Measurements from ENCODE around the gene ATP2C2.

Gene ATP2C2

DNA sequence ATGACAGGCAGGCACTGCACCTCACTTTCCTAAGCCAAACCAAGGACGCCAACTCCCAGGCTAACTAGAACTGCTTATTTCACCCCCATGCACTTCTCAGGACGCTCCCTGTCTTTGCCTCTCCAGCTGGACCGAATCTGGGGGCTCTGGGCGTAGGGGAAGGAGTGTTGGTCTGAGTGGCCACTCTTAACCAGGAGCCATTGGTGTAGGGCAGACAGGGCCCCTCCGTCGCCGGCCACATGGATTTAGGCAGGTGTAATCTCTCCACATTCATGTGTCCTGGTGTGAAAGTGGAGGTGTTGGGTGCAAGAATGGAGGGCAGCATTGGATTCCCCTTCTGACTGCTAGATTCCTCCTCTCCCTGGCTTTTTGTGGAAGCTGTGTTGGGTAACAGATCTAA lies 9.8 kb downstream of the ATP2C2 start:
- no peak for ATAC-seq
- TF ChIP-seq, protein P1, sequence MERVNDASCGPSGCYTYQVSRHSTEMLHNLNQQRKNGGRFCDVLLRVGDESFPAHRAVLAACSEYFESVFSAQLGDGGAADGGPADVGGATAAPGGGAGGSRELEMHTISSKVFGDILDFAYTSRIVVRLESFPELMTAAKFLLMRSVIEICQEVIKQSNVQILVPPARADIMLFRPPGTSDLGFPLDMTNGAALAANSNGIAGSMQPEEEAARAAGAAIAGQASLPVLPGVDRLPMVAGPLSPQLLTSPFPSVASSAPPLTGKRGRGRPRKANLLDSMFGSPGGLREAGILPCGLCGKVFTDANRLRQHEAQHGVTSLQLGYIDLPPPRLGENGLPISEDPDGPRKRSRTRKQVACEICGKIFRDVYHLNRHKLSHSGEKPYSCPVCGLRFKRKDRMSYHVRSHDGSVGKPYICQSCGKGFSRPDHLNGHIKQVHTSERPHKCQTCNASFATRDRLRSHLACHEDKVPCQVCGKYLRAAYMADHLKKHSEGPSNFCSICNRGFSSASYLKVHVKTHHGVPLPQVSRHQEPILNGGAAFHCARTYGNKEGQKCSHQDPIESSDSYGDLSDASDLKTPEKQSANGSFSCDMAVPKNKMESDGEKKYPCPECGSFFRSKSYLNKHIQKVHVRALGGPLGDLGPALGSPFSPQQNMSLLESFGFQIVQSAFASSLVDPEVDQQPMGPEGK (CRISPR knock-in tag; IDR thresholded peaks at IDR 0.05; ENCODE audit: borderline replicate concordance), result no peak
- TF ChIP-seq ZC3H10 (CRISPR knock-in tag; IDR thresholded peaks at IDR 0.05) (no peak), ESRRG (CRISPR knock-in tag; IDR thresholded peaks at IDR 0.05) (no peak), TCF4 (CRISPR knock-in tag; IDR thresholded peaks at IDR 0.05; ENCODE audit: borderline replicate concordance) (no peak), ZFP3 (CRISPR knock-in tag; IDR thresholded peaks at IDR 0.05) (no peak), GLIS3 (CRISPR knock-in tag; IDR thresholded peaks at IDR 0.05) (no peak), TOX (CRISPR knock-in tag; IDR thresholded peaks at IDR 0.05; ENCODE audit: borderline replicate concordance) (no peak), ZFP30 (CRISPR knock-in tag; IDR thresholded peaks at IDR 0.05) (no peak)
- TF ChIP-seq, protein P2, sequence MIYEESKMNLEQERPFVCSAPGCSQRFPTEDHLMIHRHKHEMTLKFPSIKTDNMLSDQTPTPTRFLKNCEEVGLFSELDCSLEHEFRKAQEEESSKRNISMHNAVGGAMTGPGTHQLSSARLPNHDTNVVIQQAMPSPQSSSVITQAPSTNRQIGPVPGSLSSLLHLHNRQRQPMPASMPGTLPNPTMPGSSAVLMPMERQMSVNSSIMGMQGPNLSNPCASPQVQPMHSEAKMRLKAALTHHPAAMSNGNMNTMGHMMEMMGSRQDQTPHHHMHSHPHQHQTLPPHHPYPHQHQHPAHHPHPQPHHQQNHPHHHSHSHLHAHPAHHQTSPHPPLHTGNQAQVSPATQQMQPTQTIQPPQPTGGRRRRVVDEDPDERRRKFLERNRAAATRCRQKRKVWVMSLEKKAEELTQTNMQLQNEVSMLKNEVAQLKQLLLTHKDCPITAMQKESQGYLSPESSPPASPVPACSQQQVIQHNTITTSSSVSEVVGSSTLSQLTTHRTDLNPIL (CRISPR knock-in tag; IDR thresholded peaks at IDR 0.05; ENCODE audit: low read depth), result no peak
- TF ChIP-seq, protein P3, sequence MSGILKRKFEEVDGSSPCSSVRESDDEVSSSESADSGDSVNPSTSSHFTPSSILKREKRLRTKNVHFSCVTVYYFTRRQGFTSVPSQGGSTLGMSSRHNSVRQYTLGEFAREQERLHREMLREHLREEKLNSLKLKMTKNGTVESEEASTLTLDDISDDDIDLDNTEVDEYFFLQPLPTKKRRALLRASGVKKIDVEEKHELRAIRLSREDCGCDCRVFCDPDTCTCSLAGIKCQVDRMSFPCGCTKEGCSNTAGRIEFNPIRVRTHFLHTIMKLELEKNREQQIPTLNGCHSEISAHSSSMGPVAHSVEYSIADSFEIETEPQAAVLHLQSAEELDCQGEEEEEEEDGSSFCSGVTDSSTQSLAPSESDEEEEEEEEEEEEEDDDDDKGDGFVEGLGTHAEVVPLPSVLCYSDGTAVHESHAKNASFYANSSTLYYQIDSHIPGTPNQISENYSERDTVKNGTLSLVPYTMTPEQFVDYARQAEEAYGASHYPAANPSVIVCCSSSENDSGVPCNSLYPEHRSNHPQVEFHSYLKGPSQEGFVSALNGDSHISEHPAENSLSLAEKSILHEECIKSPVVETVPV (CRISPR knock-in tag; IDR thresholded peaks at IDR 0.05), result no peak

DNA sequence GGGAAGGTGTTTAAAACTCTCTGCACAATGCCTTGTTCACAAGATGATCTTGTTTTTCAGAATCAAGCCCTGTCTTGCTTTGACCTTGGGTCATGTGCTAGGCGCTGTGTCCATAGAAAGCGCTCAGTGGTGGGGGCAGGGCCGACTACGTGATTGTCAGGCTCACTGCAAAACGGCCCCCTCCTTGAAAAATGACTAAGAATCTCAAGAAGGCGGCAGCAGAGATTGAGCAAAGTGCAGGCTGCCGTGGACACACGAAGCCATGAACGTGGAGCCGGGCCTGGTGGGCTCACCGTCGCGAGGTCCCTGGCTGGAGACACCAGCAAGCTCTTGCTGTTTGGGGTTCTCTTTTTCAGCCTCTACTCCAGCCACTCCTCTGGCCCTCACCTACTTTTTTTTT lies 10.2 kb downstream of the ATP2C2 start:
- TF ChIP-seq ZFP30 (CRISPR knock-in tag; IDR thresholded peaks at IDR 0.05) (no peak), TCF4 (CRISPR knock-in tag; IDR thresholded peaks at IDR 0.05; ENCODE audit: borderline replicate concordance) (no peak)
- no peak for ATAC-seq

DNA sequence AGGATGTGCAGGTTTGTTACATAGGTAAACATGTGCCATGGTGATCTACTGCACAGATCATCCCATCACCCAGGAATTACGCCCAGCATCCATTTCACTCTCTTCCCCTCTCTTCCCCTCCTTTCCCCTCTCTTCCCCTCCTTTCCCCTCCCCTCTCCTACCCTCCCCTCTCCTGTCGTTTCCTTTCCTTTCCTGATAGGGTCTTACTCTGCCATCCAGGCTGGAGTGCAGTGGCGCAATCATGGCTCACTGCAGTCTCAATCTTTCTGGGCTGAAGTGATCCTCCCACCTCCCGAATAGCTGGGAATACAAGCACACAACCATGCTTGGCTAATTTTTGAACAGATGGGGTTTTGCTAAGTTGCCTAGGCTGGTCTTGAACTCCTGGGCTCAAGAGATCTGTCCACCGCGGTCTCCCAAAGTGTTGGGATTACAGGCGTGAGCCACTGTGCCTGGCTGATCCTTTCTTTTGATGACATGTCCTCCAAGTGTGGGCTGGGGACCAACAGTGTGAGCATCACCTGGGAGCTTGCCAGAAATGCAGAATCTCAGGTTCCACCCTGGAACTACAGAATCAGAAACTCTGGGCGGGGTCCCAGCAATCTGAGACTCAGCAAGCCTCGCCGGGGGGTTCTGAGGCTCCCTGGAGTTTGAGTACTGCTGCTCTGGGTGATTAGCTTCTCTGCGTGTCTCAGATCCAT lies 10.8 kb downstream of the ATP2C2 start:
- no peak for TF ChIP-seq ESRRG (CRISPR knock-in tag; IDR thresholded peaks at IDR 0.05)
- no peak for TF ChIP-seq CSDC2 (CRISPR knock-in tag; IDR thresholded peaks at IDR 0.05)
- no peak for TF ChIP-seq PPARA (CRISPR knock-in tag; IDR thresholded peaks at IDR 0.05; ENCODE audit: borderline replicate concordance)
- TF ChIP-seq TOX (CRISPR knock-in tag; IDR thresholded peaks at IDR 0.05; ENCODE audit: borderline replicate concordance), result no peak
- no peak for TF ChIP-seq ZFP30 (CRISPR knock-in tag; IDR thresholded peaks at IDR 0.05)
- TF ChIP-seq BACH2 (CRISPR knock-in tag; IDR thresholded peaks at IDR 0.05; ENCODE audit: borderline replicate concordance), result no peak
- no peak for TF ChIP-seq ZNF70 (CRISPR knock-in tag; IDR thresholded peaks at IDR 0.05)
- TF ChIP-seq, protein P4, sequence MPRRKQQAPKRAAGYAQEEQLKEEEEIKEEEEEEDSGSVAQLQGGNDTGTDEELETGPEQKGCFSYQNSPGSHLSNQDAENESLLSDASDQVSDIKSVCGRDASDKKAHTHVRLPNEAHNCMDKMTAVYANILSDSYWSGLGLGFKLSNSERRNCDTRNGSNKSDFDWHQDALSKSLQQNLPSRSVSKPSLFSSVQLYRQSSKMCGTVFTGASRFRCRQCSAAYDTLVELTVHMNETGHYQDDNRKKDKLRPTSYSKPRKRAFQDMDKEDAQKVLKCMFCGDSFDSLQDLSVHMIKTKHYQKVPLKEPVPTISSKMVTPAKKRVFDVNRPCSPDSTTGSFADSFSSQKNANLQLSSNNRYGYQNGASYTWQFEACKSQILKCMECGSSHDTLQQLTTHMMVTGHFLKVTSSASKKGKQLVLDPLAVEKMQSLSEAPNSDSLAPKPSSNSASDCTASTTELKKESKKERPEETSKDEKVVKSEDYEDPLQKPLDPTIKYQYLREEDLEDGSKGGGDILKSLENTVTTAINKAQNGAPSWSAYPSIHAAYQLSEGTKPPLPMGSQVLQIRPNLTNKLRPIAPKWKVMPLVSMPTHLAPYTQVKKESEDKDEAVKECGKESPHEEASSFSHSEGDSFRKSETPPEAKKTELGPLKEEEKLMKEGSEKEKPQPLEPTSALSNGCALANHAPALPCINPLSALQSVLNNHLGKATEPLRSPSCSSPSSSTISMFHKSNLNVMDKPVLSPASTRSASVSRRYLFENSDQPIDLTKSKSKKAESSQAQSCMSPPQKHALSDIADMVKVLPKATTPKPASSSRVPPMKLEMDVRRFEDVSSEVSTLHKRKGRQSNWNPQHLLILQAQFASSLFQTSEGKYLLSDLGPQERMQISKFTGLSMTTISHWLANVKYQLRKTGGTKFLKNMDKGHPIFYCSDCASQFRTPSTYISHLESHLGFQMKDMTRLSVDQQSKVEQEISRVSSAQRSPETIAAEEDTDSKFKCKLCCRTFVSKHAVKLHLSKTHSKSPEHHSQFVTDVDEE (CRISPR knock-in tag; IDR thresholded peaks at IDR 0.05), result no peak
- TF ChIP-seq RARB (CRISPR knock-in tag; IDR thresholded peaks at IDR 0.05), result no peak
- TF ChIP-seq, protein P5, sequence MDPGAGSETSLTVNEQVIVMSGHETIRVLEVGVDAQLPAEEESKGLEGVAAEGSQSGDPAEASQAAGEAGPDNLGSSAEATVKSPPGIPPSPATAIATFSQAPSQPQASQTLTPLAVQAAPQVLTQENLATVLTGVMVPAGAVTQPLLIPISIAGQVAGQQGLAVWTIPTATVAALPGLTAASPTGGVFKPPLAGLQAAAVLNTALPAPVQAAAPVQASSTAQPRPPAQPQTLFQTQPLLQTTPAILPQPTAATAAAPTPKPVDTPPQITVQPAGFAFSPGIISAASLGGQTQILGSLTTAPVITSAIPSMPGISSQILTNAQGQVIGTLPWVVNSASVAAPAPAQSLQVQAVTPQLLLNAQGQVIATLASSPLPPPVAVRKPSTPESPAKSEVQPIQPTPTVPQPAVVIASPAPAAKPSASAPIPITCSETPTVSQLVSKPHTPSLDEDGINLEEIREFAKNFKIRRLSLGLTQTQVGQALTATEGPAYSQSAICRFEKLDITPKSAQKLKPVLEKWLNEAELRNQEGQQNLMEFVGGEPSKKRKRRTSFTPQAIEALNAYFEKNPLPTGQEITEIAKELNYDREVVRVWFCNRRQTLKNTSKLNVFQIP (CRISPR knock-in tag; IDR thresholded peaks at IDR 0.05; ENCODE audit: borderline replicate concordance, low read depth), result no peak
- no peak for ATAC-seq

DNA sequence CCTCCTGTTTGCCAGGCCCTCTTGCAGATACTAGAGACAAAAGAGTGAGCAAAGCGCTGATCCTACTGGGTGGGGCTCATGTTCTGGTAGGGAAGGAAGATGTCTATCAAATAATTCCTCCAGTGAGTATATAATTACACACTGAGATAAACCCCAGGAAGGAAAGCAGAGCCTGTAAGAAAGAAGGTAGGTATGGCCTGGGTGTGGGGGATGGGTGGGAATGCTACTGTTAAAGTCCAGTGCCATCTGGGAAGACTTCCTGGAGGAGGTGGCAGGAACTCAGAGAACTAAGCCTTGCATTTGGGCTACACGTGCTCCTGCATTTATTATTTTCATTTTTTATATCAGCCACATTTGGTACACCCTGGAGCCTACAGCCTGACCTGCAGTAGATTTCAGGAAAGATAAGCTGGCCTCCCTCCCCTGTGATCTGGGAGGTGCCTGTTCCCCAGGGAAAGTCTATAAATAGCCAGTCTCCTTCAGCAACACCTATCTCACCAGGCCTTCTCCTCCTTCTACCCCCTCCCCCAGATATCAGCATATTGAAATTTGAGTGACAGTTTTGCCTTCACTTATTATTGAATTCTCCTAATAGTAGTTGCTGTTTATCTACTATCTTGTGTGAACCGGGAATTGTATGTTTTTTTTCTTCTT lies 11.5 kb downstream of the ATP2C2 start:
- TF ChIP-seq, protein P1 (CRISPR knock-in tag; IDR thresholded peaks at IDR 0.05; ENCODE audit: borderline replicate concordance), result no peak
- TF ChIP-seq GLIS3 (CRISPR knock-in tag; IDR thresholded peaks at IDR 0.05), result no peak
- no peak for TF ChIP-seq ISL1 (CRISPR knock-in tag; IDR thresholded peaks at IDR 0.05)
- no peak for TF ChIP-seq BACH2 (CRISPR knock-in tag; IDR thresholded peaks at IDR 0.05; ENCODE audit: borderline replicate concordance)
- no peak for TF ChIP-seq ESRRG (CRISPR knock-in tag; IDR thresholded peaks at IDR 0.05)
- no peak for ATAC-seq
